Activated CD4-positive, alpha-beta T cell treated with anti-CD3 and anti-CD28 coated beads for 48 hours (primary cell): ENCODE results near the gene KLHL29.
A peak's percentile ranks its signal among the peaks of the same experiment; 100 is the strongest.

Experiments
- DNase-seq: peaks from one replicate; pipeline ENCODE4 v3.0.0-alpha.2; 2020

The KLHL29 gene

DNA sequence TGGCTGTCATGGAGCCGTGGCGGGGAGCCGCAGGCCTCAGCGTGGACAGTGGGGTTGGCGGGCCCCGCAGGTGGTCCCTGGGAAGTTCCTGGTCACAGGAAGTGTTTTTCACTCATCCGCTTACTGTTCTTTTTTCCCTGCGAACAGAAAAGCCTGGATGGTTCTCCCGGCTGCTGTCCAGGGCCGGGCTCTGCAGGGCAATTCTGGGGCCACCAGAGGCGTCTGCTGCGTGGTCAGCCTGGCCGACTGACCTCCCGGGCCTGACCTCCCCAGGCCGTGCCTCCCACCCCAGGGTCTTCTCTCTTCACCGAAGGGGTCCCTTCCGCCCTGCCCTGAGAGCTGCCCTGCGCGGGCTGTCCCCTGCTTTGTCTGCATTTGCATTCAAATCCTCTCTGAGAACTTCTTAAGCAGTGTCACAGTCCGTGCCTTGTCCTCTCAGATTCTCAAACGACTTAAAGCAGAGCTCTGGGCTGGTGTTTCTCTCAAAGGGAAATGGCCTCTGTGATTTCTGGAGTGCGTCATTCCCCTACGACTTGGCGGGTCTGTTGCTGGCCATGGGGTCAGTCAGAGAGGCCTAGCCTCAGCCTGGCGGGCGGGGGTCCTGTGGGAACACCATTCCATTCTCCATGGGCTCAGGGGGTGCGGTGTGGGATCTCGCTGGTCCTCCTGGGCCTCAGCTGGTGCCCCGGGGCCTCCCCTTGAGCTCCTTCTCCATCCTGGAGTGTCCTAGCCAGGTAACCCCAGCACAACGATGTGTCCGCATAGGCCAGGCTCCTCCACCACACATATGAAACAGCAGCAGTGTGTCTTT, 38.3 kb downstream of the KLHL29 start:
- no peak for DNase-seq

DNA sequence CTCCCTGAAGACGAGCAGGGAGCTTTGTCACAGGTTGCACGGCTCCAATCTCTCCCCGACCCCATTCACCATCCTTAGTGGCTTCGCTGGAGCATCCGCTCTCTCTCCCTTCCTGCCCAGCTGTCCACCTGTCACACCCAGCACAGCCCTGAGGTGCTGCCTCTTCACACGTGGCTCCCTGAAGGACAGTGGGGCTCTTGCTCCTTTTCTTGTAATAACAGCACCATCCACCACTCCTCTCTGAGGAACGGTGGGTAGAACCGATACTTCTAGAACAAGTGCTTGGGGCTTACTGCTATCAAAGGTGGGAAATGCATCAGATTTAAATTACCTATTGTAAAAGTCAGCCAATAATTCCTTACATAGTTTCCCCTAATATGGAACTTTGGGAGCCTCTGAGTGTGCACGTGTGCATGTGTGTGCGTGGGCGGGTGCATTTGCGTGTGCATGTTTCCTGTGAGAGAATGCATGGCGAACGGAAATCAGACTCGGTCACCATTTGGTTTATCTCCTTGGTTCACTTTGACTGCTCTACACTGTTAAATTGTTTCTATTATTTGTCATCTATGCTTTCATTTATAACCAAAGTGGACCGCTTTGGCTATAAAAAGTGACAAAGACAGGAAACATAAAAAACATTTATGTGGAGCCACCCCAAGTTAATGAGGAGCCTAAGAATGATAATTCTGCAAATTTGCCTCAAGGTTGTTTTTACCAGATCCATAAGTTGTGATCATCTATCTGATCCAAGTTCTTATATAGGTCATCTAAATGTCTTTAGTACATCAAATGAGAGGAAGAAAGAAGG, 39.1 kb downstream of the KLHL29 start:
- peak; percentile 17 for DNase-seq

DNA sequence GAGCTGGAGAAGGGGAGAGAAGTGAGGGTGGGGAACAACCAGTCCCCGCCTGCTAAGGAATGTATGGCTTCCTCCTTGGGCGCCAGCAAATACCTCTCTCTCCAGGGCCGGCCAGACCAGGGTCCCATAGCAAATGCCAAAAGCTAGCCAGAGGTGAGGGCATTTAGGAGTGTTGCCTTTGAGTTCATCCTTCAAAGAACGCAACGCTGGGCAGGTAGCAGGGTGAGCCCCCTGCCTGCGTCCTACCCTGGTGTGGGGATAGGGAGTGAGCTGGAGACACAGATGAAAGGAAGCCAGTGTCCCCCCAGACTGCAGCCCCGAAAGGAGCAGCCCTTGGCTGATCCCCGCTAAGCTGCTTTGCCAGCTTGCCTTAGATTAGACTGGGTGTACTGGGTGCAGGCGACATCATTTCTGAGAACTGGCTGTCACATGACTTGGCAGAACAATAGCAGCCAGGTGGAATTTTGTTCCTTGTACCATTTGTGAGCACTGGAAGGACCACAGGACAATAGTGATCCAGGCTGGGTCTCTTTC, 40.4 kb downstream of the KLHL29 start:
- DNase-seq: no peak

DNA sequence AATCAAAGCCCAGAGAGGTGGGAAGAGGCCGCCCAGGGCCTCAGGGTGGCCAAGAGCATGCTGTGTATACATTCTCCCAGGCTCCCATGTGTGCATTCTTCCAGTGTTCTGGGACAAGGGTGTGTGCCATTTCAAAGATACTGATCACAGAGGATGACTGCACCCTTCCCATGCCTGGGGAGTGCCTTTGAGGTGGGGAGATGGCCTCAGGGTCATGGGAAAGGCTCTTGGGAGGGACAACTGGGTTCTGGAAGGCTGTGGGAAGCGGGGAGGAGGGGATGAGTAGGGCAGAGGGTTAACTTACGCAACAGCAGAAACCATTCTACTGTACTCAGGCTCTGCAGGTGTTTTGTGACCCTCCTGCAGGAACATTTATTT, 40.9 kb downstream of the KLHL29 start:
- DNase-seq: no peak

DNA sequence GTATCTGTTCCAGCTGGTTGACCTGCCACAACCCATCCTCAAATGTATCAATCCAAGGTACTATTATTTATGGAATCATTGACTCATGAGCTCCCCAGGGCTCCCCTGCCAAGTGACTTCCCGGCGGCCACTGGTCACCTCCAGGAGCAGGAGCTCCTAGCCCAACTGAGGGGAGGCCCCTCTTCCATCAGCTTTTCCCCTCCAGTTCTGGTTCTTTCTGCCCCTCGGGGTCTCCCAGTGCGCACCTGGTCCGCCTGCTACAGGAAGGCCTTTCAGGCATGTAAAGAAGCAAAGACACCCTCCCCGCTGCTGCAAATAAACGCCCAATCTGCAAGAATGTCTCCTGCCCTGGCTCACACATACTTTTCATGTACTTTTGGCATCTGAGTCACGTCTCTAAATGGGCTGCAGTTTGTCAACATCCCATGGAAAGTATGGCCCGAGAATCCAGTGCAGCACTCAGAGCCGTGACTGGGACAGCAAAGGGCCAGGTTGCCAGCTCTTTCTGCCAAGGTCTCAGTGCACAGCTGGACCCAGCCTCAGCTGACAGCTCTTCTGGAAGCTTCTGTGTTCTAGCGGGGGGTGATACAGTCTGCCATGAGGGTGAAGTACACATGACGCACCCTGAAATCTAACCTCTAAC, 41.4 kb downstream of the KLHL29 start:
- no peak for DNase-seq

DNA sequence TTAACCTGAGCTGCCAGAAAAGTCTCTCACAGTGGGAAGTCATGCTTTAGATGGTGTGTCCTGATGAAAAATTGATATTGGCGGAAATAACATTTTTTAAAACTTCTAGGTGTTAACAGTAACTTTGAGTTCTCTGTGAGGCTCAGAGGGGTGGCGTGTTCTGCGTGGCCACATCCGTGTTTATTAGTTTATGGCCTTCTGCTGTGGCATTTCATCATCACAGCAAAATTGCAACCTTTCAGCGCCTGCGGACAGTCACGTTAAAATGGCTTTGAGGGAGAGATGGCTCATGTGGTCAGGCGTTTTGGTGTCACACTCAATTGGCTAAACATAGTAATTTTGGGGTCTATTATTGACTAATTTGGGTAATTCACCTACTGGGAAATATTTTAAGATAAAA, 42.4 kb downstream of the KLHL29 start:
- no peak for DNase-seq

DNA sequence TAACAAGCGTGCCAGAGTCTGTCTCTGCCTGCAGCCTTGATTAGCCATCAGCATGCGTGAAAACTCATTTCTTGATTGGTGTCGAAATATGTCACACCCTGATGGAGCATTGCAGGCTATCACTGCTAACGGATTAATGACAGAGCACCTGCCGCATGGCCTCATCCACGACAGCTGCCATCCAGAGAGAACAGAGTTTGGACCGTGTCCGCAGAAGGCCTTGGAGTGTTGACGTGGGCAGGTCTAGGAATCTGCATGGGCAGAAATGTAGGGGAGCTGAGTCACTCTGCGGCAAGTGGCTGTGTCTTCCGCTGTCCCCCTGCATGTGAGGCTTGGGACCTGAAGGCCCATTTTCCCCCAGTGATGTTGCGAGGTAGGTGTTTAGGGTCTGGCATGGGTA, 43.0 kb downstream of the KLHL29 start:
- DNase-seq: no peak

DNA sequence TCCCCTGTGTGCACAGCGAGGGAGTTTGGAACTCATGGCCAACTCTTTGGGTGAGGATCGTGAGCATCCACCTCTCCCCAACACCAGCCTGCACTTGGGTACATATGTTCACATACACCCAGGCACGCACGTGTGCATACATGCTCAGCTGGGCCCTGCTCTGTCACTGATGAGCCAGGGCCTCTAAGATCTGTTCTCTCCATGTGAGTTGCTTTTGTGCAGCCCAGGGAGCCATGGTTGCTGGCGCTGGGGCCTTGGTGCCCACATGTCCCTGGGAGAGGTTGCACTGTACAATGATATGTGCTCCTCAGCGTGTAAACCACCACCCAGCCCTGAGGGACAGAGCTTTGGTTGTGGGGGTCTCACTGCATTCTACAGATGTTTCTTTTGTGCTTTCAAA, 44.1 kb downstream of the KLHL29 start:
- no peak for DNase-seq

DNA sequence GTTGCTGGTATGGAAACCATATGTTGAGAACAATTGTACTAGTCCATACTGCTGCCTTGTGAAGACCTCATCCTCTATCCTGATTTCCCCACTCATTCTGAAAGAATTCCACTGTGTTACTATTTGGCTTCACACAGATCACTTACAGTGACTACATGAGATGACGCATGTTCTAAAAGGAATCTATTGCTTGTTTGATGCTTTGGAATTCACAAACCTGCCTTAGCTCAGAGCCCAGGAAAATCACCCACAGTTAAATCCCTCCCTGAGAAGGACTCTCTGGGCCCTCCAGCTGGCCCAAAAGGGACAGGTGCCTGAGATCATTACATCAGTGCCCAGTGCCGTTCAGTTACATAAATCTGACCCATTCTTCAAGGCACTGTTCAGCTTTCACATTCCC, 45.3 kb downstream of the KLHL29 start:
- DNase-seq: no peak

DNA sequence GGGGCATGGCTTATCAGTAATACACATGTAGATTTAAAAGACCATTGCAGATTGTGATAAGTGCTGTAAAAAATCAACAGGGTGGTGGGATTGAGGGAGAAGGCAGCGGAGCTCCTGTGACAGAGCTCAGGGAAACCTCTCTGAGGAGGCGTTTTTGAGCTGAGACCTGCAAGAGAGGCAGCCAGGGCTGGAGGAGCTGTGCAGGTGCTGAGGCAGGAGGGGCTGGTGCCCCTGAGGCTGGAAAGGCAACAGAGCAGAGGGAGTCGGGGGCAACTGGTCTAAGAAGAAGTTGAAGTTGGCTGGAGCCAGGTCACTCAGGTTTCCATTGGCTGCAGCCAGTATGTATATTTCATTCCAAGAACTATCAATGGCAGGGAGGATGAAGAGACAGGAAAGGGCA, 47.6 kb downstream of the KLHL29 start:
- no peak for DNase-seq

DNA sequence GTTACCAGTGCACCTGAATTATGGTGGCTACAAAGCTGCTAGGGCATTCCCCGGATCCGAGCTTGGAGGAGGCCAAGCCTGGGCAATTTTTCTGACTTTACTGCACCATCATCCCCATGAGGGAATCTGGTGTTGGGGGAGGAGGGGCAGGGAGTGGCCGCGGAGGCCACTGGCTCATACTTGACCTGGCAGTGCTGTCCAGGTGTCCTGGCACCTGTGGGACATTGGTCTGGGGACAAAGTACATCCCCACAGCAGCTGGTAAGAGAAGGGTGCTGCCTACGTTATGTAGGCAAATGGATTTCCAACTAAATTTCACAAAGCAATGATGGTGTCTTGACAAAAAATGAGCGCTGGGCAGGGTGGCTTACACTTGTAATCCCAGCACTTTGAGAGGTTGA, 48.3 kb downstream of the KLHL29 start:
- no peak for DNase-seq

DNA sequence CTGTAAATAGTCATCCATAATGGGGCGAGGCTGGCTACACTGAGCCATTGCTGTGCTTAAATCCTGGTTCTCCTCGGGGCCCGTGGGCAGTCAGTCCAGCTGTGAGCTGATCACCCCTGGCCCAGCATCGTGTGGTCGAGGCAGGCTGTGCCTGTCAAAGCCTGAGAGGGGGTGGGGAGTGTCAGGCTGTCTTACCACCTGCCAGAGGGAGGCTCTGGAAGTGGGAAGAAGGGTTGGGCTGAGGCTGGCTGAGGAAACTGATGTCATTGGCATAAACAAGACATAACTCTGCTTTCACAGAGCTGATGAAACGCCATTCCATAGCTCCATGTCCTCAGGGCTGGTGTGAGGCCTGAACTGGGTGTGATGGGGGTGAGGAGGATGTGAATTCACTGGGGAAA, 49.7 kb downstream of the KLHL29 start:
- DNase-seq: no peak

DNA sequence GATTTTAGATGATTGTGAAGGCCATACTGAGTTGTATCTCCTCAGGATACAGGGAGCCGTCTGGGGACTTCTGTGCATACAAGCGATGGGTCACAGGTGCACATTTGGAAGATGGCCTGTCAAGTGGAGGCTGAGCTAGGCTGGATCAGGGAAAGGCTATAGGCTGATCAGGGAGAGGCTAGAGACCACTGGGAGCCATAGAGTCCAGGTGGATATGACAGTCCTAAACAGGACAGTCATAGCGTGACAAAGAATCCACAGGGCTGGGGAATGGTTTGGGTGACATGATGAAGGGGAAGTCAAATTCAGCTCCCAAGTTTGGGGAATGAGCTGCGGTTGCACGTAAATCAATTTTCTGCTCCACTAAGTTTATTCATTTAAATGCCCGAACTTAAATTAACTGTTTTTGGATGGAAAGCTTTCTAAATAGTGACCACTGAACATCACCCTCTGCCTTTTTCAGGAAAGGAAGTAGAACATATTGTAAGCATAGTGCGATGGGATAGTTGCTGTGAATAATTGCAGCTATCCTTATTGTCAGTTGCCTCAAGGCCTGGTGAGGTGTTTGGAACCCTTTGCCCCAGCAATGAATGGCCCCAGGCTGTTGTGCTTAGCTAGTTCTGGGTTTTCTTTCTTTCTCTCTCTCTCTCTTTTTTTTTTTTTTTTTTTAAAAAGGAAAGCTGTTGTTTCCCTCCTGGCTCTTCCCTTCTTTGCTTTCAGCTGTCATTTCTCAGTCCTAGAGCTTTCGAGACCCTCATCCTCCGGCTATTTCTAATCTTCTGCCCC, 50.5 kb downstream of the KLHL29 start:
- no peak for DNase-seq

DNA sequence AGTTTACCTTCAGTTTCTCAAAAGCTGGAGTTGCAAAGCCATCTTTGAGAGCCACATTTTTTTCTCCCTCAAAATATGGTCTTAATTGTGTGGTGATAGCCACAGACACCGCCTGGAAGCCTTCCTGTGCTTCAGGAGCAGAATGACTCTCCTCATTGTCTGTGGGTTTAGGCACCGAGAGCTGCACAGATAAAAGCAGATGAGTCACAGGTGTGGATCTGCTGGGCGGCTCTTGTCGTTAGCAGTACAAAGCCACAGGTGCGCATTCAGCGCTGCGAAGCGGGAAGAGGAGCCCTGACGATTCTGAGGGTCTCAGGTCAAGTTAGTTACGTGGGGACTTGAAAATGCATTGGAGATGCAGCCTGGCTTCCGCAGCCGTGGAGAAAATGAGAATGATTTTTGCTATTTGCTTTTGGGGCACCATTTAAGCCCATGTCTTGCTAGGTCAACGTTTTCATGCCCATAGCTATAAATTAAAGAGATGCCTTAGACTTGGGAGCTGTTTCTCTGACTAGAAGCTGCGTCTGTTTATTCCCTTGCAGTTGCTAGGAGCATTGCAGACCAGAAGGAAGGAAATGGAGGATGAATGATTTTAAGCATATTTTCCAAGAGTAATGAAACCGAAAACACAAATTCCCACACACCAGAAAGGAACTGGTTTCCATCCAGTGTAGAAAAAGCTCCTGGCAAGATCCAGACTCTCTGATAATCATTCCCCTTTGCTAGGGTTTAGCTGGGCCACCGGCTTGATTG, 51.5 kb downstream of the KLHL29 start:
- peak; percentile 74 for DNase-seq

DNA sequence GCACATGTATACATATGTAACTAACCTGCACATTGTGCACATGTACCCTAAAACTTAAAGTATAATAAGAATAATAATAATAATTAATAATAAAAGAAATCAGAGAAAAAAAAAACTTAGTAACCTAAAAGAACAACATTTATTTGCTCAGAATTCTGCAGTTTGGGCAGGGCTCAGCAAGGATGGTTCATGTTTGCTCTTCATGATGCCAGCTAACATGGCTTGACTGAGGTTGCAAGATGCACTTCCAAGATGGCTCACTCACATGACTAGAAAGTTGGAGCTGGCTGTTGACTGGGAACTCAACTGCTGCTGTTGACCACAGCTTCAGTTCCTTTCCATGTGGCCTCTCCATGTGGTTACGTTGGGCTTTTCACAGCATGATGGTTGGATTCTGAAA, 56.4 kb downstream of the KLHL29 start:
- DNase-seq: no peak

DNA sequence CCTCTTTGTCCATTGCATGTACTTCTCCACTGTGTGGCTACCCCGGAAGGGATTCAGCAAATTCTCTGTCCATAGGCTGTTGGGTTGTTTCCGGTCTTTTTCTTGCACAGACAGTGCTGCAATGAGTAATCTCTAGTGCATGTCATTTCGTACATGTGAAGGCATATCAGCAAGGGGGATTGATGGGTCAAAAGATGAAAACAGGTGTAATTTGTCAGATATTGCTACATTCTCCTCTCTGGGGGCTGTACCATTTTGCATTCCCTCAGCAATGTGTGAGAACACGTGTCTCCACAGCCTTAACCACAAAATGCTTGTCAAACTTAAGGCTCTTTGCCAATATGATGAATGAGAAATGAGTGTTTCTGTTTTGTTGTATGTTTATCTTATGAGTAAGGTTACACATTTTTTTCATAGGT, 60.5 kb downstream of the KLHL29 start:
- no peak for DNase-seq

DNA sequence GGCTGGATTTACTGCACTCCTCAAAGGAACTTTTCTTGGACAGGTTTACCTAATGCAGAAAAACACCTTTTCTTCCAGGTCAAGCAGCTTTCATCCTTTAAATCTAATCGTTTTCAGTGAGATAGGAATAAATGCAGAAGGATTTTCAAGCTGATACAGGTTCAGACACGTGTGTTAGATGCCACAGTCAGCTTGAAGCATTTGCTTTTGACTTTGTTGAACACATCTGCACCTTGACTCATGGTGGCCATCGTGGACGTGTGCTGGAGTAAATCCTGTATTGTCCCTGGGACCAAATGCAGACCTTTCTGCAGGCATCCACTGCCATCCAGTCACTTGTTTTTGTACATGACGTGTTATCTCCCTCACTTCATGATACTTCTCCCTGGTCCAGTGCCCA, 61.9 kb downstream of the KLHL29 start:
- DNase-seq: no peak

DNA sequence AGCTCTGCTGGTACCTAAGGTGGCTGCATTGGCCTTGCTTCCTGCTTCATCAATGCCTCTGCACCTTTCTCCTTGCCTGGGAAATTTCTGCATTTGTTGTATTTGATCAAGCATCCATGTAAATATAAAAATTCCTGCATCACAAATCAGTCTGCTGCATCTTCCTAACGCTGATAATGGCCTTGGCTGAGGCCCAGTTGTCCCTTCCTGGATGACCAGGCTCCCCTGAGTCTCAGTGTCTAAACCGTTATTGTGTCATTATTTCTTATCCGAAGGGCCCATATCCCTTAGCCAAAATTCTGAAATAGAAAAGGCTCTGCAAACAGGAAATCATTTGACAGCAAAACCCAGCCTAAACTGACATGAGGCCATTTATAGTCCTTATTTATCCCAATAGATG, 62.4 kb downstream of the KLHL29 start:
- DNase-seq: no peak

DNA sequence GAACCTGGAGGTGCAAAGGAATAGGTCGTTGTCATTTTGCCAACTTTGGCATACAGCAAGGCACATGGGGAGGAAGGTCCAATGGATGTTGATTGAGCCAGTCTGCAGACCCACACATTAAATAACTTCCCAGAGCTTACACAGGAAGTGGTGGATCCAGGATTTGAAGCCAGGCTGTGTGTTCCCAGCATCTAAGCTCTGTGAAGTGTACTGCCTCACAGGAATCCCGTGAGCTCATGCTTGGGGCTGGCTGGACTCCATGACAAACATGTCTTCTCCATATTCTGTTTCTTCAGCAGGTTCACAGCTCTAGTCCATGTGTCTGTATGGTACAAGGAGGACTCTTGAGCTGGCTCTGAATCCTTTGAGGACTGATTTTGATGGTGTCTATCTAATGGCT, 63.9 kb downstream of the KLHL29 start:
- DNase-seq: no peak

DNA sequence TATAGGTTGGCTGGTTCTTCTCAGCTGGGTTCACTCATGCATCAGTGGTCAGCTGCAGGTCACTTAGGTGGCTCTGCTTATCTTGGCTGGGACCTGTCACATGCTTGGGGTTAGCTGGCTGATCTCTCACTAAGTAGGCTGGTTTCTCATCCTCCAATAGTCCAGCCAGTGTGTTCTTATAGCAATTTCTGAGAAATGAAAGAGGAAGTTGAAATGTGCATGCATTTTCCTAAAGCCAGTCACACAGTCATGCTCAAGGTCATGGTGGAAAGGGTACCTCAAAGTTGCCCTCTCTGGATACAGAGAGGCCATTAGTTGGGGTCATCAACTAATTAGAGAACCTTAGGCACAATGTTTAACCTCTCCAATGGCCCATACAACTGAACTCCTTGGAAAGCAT, 64.4 kb downstream of the KLHL29 start:
- no peak for DNase-seq

DNA sequence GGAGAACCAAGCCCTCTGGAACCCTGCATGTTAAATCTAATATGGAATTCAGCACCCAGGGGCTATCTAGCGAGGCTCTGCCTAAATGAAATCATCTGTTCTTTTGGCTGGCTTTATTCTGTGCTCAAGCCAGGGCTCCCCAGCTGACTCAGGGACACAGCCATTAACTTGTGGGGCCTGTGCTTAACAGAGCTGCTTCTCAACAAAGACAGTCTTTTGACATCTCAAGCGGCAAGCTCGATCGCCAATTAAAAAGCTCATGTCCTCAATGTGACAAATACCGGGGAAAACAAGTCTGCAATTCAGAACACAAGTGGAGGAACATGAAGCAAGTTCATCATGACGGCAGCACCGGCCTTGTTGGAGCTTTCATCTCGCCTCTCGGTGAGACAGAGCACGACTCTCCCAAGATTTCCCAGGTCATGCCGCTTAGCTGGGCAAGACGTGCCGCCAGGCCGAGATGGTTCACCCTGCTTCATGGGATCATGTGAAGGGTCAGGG, 64.9 kb downstream of the KLHL29 start:
- DNase-seq: no peak

DNA sequence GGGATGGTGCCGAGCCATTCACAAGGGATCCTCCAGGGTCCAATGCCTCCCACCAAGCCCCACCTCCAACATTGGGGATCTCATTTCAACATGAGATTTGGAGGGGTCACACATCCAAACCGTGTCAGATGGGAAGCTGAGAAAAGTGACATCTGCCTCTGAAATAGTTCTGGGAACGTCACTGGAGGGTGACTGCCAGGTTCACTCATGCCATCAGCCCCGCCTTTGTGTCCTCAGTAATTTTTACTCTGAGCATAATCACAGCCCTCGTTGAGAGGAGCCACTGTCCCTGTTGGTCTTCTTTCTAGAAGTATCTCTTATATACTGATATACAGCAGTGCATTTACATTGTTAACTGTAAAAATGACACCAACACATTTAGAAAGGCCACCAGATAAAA, 67.4 kb downstream of the KLHL29 start:
- DNase-seq: no peak
